Measurements from ENCODE around the gene SULF2.

DNA sequence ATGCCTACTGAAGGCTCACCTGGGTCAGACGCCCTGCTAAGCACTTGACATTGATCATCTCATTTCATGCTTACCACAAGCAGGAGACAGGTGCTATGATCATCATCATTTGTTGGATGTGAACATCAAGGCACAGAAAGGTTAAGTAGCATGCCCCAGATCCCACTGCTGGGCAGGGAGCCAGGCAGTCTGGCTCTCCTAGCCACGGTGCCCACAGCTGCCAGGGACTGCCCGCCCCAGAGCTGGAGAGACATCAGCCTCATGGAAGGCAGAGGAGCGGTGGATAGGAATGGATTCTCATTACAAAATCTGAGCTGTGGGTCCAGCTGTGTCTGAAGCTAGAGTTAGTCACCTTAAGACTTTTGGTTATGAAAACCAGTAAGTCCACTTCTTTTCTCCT lies 3.6 kb downstream of the SULF2 start:
- TF ChIP-seq, protein P1, sequence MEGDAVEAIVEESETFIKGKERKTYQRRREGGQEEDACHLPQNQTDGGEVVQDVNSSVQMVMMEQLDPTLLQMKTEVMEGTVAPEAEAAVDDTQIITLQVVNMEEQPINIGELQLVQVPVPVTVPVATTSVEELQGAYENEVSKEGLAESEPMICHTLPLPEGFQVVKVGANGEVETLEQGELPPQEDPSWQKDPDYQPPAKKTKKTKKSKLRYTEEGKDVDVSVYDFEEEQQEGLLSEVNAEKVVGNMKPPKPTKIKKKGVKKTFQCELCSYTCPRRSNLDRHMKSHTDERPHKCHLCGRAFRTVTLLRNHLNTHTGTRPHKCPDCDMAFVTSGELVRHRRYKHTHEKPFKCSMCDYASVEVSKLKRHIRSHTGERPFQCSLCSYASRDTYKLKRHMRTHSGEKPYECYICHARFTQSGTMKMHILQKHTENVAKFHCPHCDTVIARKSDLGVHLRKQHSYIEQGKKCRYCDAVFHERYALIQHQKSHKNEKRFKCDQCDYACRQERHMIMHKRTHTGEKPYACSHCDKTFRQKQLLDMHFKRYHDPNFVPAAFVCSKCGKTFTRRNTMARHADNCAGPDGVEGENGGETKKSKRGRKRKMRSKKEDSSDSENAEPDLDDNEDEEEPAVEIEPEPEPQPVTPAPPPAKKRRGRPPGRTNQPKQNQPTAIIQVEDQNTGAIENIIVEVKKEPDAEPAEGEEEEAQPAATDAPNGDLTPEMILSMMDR (IDR thresholded peaks at IDR 0.05), result no peak
- no peak for TF ChIP-seq POLR2A (IDR thresholded peaks at IDR 0.05)

Data from testis (tissue), 2 donors.